Smooth muscle cell (in vitro differentiated cells): Measurements from ENCODE around the gene HOTAIR. TPM values are rescaled to one million over a fixed set of nuclear protein-coding genes. Genes with fewer than 3 reads are reported as not detected.

Experiments
- DNase-seq: peaks from one replicate; lab custom pipeline; 2025; ENCODE audit not compliant: unreplicated experiment; lab: John Stamatoyannopoulos, UW
- H2AFZ ChIP-seq: fragments of 200-600 bp; sonication (generic); 2 replicates; pipeline ENCODE4 v1.6.0; 2016; ENCODE audit warnings: antibody characterized with exemption, low read depth, mild to moderate bottlenecking
- H3F3A ChIP-seq: fragments of 200-600 bp; sonication (generic); 2 replicates; pipeline ENCODE4 v1.6.0; 2017; ENCODE audit warnings: antibody characterized with exemption, low read depth
- H3K27ac ChIP-seq: fragments of 200-600 bp; sonication (generic); 2 replicates; pipeline ENCODE4 v1.5.1; 2016; ENCODE audit warnings: low read depth, mild to moderate bottlenecking
- H3K27me3 ChIP-seq: fragments of 200-600 bp; sonication (generic); 2 replicates; pipeline ENCODE4 v1.6.1; 2016; ENCODE audit warnings: low read depth, mild to moderate bottlenecking
- H3K36me3 ChIP-seq: fragments of 200-600 bp; sonication (generic); 2 replicates; pipeline ENCODE4 v1.5.1; 2016; ENCODE audit warnings: low read depth
- H3K4me1 ChIP-seq: fragments of 200-600 bp; sonication (generic); 2 replicates; pipeline ENCODE4 v1.5.1; 2016; ENCODE audit warnings: low read depth
- H3K4me2 ChIP-seq: fragments of 200-600 bp; sonication (generic); 2 replicates; pipeline ENCODE4 v1.6.0; 2016; ENCODE audit warnings: mild to moderate bottlenecking
- H3K4me3 ChIP-seq: fragments of 200-600 bp; sonication (generic); 2 replicates; pipeline ENCODE4 v1.5.1; 2016; ENCODE audit warnings: mild to moderate bottlenecking
- H3K79me2 ChIP-seq: fragments of 200-600 bp; sonication (generic); 2 replicates; pipeline ENCODE4 v1.6.0; 2016; ENCODE audit warnings: low read depth, mild to moderate bottlenecking
- H3K9ac ChIP-seq: fragments of 200-600 bp; sonication (generic); 2 replicates; pipeline ENCODE4 v1.6.0; 2016; ENCODE audit warnings: low read depth
- H3K9me3 ChIP-seq: fragments of 200-600 bp; sonication (generic); replicated peaks from 2 replicates; pipeline ENCODE4 v1.5.1; 2016; ENCODE audit warnings: low read depth
- H4K20me1 ChIP-seq: fragments of 200-600 bp; sonication (generic); 2 replicates; pipeline ENCODE4 v1.6.0; 2016; ENCODE audit warnings: low read depth
- WGBS: methylation state at CpG from one replicate; pipeline ENCODE4 v1.1.7; 2016; ENCODE audit warnings: low lambda C conversion rate; 5-methylcytosine and 5-hydroxymethylcytosine counted together
- polyA plus RNA-seq: library from polyadenylated mRNA; unstranded; fragments of >200 nt; fragmentation: Nextera tagmentation; extraction: Ambion mirVana; gene quantifications from 2 replicates; pipeline ENCODE4 v1.2.1, GENCODE V29; 2016
- total RNA-seq: library from RNA; depleted of rRNA; stranded (reverse); fragments of >200 nt; gene quantifications from 2 replicates; pipeline ENCODE4 v1.2.3, GENCODE V29; 2014
- TF ChIP-seq, protein P1 (sequence below): fragments of 200-600 bp; sonication (generic); IDR thresholded peaks from 2 replicates; pipeline ENCODE4 v1.5.1; 2017; ENCODE audit warnings: borderline replicate concordance, mild to moderate bottlenecking, antibody characterized with exemption; ENCODE audit not compliant: insufficient read depth, poor library complexity, severe bottlenecking

HOTAIR gene
- total and polyA plus RNA-seq, 2 experiments from 2014 or later, result 0.43 TPM; not detected in 1

DNA sequence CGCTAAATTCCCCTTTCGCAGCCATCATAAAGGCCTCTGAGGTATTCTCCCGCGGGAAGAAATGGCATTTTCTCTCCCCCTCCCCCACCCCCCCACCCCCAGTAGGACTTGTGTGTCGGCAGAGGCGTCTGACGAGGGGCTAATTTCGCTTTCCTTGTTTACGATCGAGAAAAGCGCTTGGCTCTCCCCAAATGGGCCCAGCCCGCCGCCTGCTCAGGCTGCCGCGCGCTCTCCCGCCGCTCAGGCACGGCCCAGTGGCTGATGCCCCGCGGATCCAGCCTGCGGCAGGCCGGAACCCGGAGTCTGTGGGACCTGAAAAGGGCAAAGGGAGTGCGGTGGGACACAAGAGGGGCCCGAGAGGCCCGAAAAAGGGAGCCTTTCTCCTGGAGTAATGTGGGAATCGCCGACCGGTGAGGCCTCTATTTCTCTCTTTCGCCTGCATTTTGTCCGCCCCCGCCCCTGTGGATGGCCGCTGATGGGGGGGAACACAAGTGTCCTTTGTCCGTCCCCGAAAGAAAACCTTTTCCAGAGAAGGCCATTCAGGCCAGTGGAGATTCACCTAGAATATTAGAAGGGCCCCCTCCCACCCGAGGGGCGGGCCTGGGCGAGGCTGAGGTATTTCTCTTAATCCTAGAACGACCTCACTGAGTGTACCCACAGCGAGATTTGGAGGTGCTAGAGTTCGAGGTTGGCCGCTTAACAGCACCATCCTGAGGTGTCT is 44.5 kb upstream of the HOTAIR start:
- H3K4me2 ChIP-seq, result peak overlapping the region; percentile 82
- H3F3A ChIP-seq, result no peaks in the 10 kb centered on the region
- H4K20me1 ChIP-seq, result no peaks in the 10 kb centered on the region
- peaks cover 90% of the 10 kb centered on the region for H3K27me3 ChIP-seq
- H3K9me3 ChIP-seq, result no peaks in the 10 kb centered on the region
- DNase-seq, result no peak
- TF ChIP-seq, protein P1, sequence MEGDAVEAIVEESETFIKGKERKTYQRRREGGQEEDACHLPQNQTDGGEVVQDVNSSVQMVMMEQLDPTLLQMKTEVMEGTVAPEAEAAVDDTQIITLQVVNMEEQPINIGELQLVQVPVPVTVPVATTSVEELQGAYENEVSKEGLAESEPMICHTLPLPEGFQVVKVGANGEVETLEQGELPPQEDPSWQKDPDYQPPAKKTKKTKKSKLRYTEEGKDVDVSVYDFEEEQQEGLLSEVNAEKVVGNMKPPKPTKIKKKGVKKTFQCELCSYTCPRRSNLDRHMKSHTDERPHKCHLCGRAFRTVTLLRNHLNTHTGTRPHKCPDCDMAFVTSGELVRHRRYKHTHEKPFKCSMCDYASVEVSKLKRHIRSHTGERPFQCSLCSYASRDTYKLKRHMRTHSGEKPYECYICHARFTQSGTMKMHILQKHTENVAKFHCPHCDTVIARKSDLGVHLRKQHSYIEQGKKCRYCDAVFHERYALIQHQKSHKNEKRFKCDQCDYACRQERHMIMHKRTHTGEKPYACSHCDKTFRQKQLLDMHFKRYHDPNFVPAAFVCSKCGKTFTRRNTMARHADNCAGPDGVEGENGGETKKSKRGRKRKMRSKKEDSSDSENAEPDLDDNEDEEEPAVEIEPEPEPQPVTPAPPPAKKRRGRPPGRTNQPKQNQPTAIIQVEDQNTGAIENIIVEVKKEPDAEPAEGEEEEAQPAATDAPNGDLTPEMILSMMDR, result no peak
- peaks cover 25% of the 10 kb centered on the region for H3K79me2 ChIP-seq
- 7% methylated on average over 37 of the region's 43 CpGs for WGBS
- H3K4me3 ChIP-seq, result peak overlapping the region; percentile 42
- H3K36me3 ChIP-seq, result no peaks in the 10 kb centered on the region
- peak overlapping the region; percentile 73 for H3K9ac ChIP-seq
- H2AFZ ChIP-seq, result no peak overlapping the region
- peak overlapping the region; percentile 87 for H3K27ac ChIP-seq
- H3K4me1 ChIP-seq, result peaks cover 7% of the 10 kb centered on the region

DNA sequence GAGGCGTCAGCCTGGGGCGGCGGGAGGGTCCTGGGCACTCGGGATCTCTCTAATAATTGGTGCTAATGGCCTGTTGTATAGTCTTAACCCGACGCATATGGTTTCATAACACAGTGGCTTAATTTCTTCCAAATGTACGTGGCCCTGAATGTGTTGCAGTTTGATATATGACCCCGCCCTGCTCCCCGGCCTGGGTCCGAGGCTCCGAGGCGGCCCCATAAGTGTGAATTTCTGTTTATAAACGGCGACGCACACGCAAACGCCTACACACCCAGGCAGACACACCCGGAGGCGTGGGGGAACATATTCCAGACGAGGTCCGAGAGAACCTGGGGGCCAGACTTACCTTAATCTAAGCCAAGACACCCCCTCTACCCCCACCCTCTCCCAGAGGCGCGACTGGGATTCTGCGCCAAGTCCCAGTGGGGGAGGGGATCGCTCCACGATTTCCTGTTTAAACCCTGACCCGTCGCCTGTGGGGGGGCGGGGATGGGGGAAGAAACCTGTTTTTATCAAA is 43.8 kb upstream of the HOTAIR start:
- peak overlapping the region; percentile 68 for H3K9ac ChIP-seq
- peaks cover 90% of the 10 kb centered on the region for H3K27me3 ChIP-seq
- H3F3A ChIP-seq, result no peaks in the 10 kb centered on the region
- DNase-seq, result no peak
- peak overlapping the region; percentile 82 for H3K4me2 ChIP-seq
- H3K36me3 ChIP-seq, result no peaks in the 10 kb centered on the region
- H3K79me2 ChIP-seq, result peaks cover 22% of the 10 kb centered on the region
- H3K27ac ChIP-seq, result peak overlapping the region; percentile 87
- H4K20me1 ChIP-seq, result no peaks in the 10 kb centered on the region
- H2AFZ ChIP-seq, result peak overlapping the region; percentile 28
- TF ChIP-seq, protein P1, result no peak
- WGBS, result 6% methylated on average over 29 of the region's 29 CpGs
- peak overlapping the region; percentile 42 for H3K4me3 ChIP-seq
- no peaks in the 10 kb centered on the region for H3K9me3 ChIP-seq
- H3K4me1 ChIP-seq, result peaks cover 3% of the 10 kb centered on the region

DNA sequence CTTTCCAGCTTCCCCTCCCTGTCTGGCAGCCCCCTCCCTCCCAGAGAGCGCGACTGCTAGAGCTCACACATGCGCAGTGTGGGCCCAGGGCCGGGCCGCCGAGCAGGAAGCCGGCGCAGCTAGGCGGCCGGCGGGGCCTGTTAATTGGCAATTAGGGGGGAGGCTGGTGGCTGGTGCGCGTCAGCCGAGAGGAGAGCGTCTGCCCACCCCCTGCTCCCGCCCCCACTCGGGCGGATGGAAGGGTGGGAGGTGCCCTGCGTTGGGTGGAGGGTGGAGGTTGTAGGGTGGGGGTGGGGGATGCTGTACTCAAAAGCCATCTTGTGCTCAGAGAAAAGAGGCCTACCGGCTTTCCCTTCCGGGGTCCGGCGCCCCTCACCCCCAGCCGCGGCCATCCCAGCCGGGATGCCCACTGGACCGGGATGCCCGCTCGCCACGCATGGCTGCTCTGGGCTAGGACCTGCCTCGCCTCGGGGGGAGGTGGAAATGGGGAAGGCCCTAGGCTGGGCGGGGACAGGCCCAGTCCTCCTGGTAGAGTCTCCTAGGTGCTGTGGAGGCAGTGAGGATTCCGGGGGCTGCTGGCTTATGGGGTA is 43.2 kb upstream of the HOTAIR start:
- TF ChIP-seq, protein P1, result no peak
- Histone ChIP-seq H2AFZ (peak overlapping the region; percentile 28), H3K4me2 (peak overlapping the region; percentile 82), H3K9me3 (no peaks in the 10 kb centered on the region), H3F3A (no peaks in the 10 kb centered on the region), H3K9ac (peak overlapping the region; percentile 68), H3K79me2 (peaks cover 18% of the 10 kb centered on the region), H3K36me3 (no peaks in the 10 kb centered on the region), H3K27ac (peak overlapping the region; percentile 87), H4K20me1 (no peaks in the 10 kb centered on the region), H3K4me1 (peaks cover 3% of the 10 kb centered on the region), H3K27me3 (peaks cover 90% of the 10 kb centered on the region), H3K4me3 (peak overlapping the region; percentile 42)
- DNase-seq, result peak; percentile 46
- WGBS, result 5% methylated on average over 15 of the region's 34 CpGs
